Measurements from ENCODE around the gene DMTF1.

GRCh38 chr7:87156709-87157108 lies 4.5 kb downstream of the DMTF1 start:
- no peak for TF ChIP-seq BHLHE40 (IDR thresholded peaks at IDR 0.05; ENCODE audit: low read depth, low read length)
- TF ChIP-seq CTCF (IDR thresholded peaks at IDR 0.05): no peak
- TF ChIP-seq POLR2A (IDR thresholded peaks at IDR 0.05; ENCODE audit: low read length): no peak
- no peak for TF ChIP-seq ZC3H11A (IDR thresholded peaks at IDR 0.05)
- no peak for TF ChIP-seq JUN (IDR thresholded peaks at IDR 0.05)
- no peak for TF ChIP-seq RAD21 (conservative IDR thresholded peaks at IDR 0.05 in 1 of 2, IDR thresholded peaks at IDR 0.05 in 1 of 2)
- no peak for TF ChIP-seq MAZ (IDR thresholded peaks at IDR 0.05; ENCODE audit: borderline replicate concordance, low read depth, low read length)
- no peak for TF ChIP-seq HOXB5 (CRISPR knock-in tag; IDR thresholded peaks at IDR 0.05)
- no peak for TF ChIP-seq RFX5 (IDR thresholded peaks at IDR 0.05)
- TF ChIP-seq NR3C1 (IDR thresholded peaks at IDR 0.05): no peak
- no peak for TF ChIP-seq MAFK (IDR thresholded peaks at IDR 0.05; ENCODE audit: partially characterized antibody)
- TF ChIP-seq, protein P1, sequence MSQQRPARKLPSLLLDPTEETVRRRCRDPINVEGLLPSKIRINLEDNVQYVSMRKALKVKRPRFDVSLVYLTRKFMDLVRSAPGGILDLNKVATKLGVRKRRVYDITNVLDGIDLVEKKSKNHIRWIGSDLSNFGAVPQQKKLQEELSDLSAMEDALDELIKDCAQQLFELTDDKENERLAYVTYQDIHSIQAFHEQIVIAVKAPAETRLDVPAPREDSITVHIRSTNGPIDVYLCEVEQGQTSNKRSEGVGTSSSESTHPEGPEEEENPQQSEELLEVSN (IDR thresholded peaks at IDR 0.05; ENCODE audit: borderline replicate concordance, low read depth): no peak
- no peak for TF ChIP-seq ELK1 (IDR thresholded peaks at IDR 0.05; ENCODE audit: low read depth, low read length)

Data from A549 (cell line).